Muscle of leg (tissue), 16 donors: ENCODE results near the gene SALL1. TPM values are rescaled to one million over a fixed set of nuclear protein-coding genes. Genes with fewer than 3 reads are reported as not detected.

Experiments
- DNase-seq: peaks from one replicate; pipeline ENCODE4 v3.0.0; 2013
- H3K27ac ChIP-seq: one replicate; pipeline ENCODE4 v1.5.1; 2013; ENCODE audit warnings: mild to moderate bottlenecking, low read length, control low read depth
- H3K27me3 ChIP-seq: one replicate; pipeline ENCODE4 v1.6.1; 2013; ENCODE audit warnings: low read length; ENCODE audit not compliant: control insufficient read depth, insufficient read depth
- H3K36me3 ChIP-seq: one replicate; pipeline ENCODE4 v1.6.1; 2013; ENCODE audit warnings: low read length; ENCODE audit not compliant: control insufficient read depth, insufficient read depth
- H3K4me1 ChIP-seq: one replicate; pipeline ENCODE4 v1.6.1; 2013; ENCODE audit warnings: low read length; ENCODE audit not compliant: control insufficient read depth, insufficient read depth
- H3K4me3 ChIP-seq: one replicate; pipeline ENCODE4 v1.5.1; 2013; ENCODE audit warnings: low read length, control low read depth
- H3K9me3 ChIP-seq: replicated peaks from 2 replicates; pipeline ENCODE4 v1.6.1; 2013; ENCODE audit warnings: low read depth, low read length; ENCODE audit not compliant: control insufficient read depth
- WGBS: methylation state at CpG from one replicate; pipeline ENCODE4 v1.1.5; 2013; ENCODE audit warnings: missing lambda C conversion rate; ENCODE audit not compliant: insufficient coverage; 5-methylcytosine and 5-hydroxymethylcytosine counted together
- long read RNA-seq, 11 donors: transcript quantifications; one replicate each; lab custom pipeline, GENCODE V29; 2026
- polyA plus RNA-seq, 8 donors: library from polyadenylated mRNA; unstranded; fragments of 120-200 nt; gene quantifications; one replicate each; pipeline versions ENCODE4 v1.2.1 to v1.2.3, GENCODE V29; 2013; ENCODE audit warnings: inconsistent platforms in 1 of 8, low replicate concordance in 1 of 8; ENCODE audit not compliant: insufficient read length in 8 of 8, insufficient read depth in 1 of 8
- total RNA-seq: library from RNA; stranded (reverse); fragments of 120-200 nt; gene quantifications from one replicate; pipeline ENCODE4 v1.2.4, GENCODE V29; 2013

SALL1 gene
- under 0.01 TPM for total RNA-seq
- under 1 TPM; 0.09 to 0.26 (median 0.14) TPM for polyA plus RNA-seq
- long read RNA-seq, donor 1: 0 reads
- long read RNA-seq, donor 2: 0 reads
- long read RNA-seq, donor 3: 0 reads
- long read RNA-seq, donor 4: 0 reads
- long read RNA-seq, donor 5: 0 reads
- long read RNA-seq, donor 6: 0 reads
- long read RNA-seq, donor 7: 0 reads
- long read RNA-seq, donor 8: 0 reads
- long read RNA-seq, donor 9: 0 reads
- long read RNA-seq, donor 10: 0 reads
- long read RNA-seq, donor 11: 0 reads

- peak within 1 kb of the TSS; percentile 39 for H3K4me3 ChIP-seq
- under 1% methylated on average over 24 of the region's 38 CpGs for WGBS
- peaks cover 76% of the 10 kb centered on the region for H3K27me3 ChIP-seq
- no peak for DNase-seq
- no peak within 1 kb of the TSS for H3K27ac ChIP-seq
- H3K9me3 ChIP-seq: no peaks in the 10 kb centered on the region
- peaks cover 30% of the 10 kb centered on the region for H3K4me1 ChIP-seq
- H3K36me3 ChIP-seq: no peaks in the 10 kb centered on the region
Observed at GRCh38 chr16:51150888-51151320, at the start of gene SALL1. Gene SALL1 (minus strand): TSS chr16:51151270. CDS start chr16:51151241, 29 bp downstream.

GRCh38 chr16:51200793-51201192 is 49.7 kb upstream of the SALL1 start:
- no CpG with 5 or more reads among the region's 2 CpGs for WGBS
- no peak overlapping the region for H3K27ac ChIP-seq
- H3K36me3 ChIP-seq: no peaks in the 10 kb centered on the region
- H3K4me3 ChIP-seq: no peak overlapping the region
- no peak for DNase-seq
- peaks cover 4% of the 10 kb centered on the region for H3K9me3 ChIP-seq
- no peaks in the 10 kb centered on the region for H3K27me3 ChIP-seq
- H3K4me1 ChIP-seq: no peaks in the 10 kb centered on the region

- Histone ChIP-seq H3K4me1 (no peaks in the 10 kb centered on the region), H3K27me3 (no peaks in the 10 kb centered on the region), H3K27ac (no peak overlapping the region), H3K9me3 (peaks cover 4% of the 10 kb centered on the region), H3K4me3 (no peak overlapping the region), H3K36me3 (no peaks in the 10 kb centered on the region)
- no peak for DNase-seq
- 78% methylated on average over 4 of the region's 8 CpGs for WGBS
Observed at GRCh38 chr16:51197953-51198748, 47.1 kb upstream of the SALL1 start.

- WGBS: 100% methylated on average over 1 of the region's 3 CpGs
- no peaks in the 10 kb centered on the region for H3K9me3 ChIP-seq
- H3K27me3 ChIP-seq: no peaks in the 10 kb centered on the region
- H3K4me3 ChIP-seq: no peak overlapping the region
- no peaks in the 10 kb centered on the region for H3K4me1 ChIP-seq
- no peak overlapping the region for H3K27ac ChIP-seq
- H3K36me3 ChIP-seq: no peaks in the 10 kb centered on the region
- DNase-seq: no peak
Observed at GRCh38 chr16:51193879-51194278, 42.8 kb upstream of the SALL1 start.

DNA sequence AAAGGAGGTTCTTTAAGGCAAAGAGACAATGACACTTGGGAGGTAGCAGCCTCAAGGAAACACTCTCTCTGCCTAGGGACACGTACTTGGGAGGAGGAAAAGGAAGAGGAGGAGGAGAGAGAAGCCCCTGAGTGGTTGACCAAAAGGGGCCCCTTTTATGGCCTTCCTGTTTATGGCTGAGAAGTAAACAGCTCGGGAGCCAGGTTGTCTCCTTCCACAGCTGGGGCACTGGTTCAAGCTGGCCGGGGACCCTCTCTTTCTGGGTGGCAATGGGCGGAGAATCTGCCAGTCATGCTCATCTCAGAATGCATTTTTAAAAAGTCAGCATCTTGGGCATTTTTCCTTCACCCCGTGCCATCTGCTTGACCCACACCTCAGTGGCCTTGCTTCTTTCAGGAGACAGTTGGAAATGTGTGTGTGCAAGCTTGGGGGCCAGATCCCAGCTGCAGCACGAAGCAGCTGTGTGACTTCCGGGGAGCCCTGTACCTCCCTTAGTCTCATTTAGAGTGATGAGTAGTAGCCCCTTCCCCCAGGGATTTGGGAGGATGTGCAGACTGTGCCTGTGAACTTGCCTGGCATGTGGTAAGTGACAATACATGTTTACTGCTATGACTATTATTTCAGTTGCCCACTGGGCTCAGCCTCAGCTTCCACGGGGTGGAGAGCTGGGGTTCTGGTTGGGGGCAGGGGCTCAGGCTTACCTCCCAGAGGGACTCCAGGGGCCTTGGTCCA is 33.8 kb upstream of the SALL1 start:
- no peaks in the 10 kb centered on the region for H3K4me1 ChIP-seq
- DNase-seq: no peak
- no peak overlapping the region for H3K4me3 ChIP-seq
- 17% methylated on average over 5 of the region's 8 CpGs for WGBS
- no peaks in the 10 kb centered on the region for H3K36me3 ChIP-seq
- no peaks in the 10 kb centered on the region for H3K9me3 ChIP-seq
- H3K27ac ChIP-seq: no peak overlapping the region
- H3K27me3 ChIP-seq: peaks cover 9% of the 10 kb centered on the region

DNA sequence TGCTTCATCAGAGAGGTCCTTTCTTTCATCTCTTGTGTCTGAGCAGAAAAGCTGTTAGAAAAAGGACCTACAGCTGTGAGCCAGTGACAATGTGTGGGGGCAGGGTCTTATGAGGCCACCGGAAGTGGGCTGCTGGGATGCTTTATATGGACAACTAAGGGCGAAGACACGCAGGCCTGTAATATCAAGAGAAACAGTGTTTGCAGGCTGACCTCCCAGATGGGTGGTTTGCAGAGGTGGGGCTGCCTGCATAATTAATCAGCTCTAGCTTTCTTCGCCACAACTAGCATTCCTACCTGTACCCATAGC is 30.4 kb upstream of the SALL1 start:
- 25% methylated on average over 3 of the region's 4 CpGs for WGBS
- H3K9me3 ChIP-seq: no peaks in the 10 kb centered on the region
- H3K27me3 ChIP-seq: peaks cover 6% of the 10 kb centered on the region
- no peaks in the 10 kb centered on the region for H3K36me3 ChIP-seq
- H3K27ac ChIP-seq: no peak overlapping the region
- H3K4me3 ChIP-seq: no peak overlapping the region
- H3K4me1 ChIP-seq: no peaks in the 10 kb centered on the region
- DNase-seq: no peak

DNA sequence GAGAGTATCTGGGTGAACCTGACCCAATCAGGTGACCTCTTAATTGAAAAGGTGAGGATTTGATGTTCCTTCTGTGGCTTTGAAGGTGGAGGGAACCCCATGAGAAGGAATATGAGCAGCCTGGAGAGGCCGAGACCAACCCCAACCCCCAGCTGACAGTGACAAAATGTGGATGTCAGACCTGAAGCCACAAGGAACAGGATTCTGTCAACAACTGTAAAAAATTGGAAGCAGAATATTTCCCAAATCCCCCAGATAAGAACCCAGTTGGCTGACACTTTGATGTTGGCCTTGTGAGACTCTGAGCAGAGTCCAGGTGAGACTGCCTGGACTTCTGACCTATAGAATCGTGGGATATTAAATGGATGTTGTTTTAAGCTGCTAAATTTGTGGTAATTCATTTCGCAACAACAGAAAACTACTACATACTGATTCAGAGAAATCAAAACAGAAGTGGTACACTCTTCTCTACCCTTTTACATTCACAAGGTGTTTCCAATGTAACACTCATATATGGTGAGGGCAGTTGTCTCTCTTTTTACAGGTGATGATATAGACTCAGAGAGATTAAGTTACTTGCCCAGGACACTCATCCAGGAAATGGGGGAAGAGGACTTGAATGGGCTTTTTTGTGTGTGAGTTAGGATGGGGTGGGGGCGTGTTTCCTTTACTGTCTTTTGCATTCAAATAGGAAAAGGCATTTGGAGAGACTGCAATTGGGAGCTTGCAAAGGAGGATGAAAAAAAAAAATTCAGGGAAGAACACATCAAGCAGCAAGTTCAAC is 29.8 kb upstream of the SALL1 start:
- no peak overlapping the region for H3K27ac ChIP-seq
- no peak for DNase-seq
- WGBS: no CpG with 5 or more reads among the region's 4 CpGs
- H3K36me3 ChIP-seq: no peaks in the 10 kb centered on the region
- no peak overlapping the region for H3K4me3 ChIP-seq
- H3K4me1 ChIP-seq: no peaks in the 10 kb centered on the region
- H3K27me3 ChIP-seq: peaks cover 6% of the 10 kb centered on the region
- no peaks in the 10 kb centered on the region for H3K9me3 ChIP-seq

- no CpG with 5 or more reads among the region's 3 CpGs for WGBS
- Histone ChIP-seq H3K4me3 (no peak overlapping the region), H3K4me1 (no peaks in the 10 kb centered on the region), H3K36me3 (no peaks in the 10 kb centered on the region), H3K27me3 (no peaks in the 10 kb centered on the region), H3K27ac (no peak overlapping the region), H3K9me3 (no peaks in the 10 kb centered on the region)
- no peak for DNase-seq
Observed at GRCh38 chr16:51175081-51175480, 24.0 kb upstream of the SALL1 start.

- WGBS: 76% methylated on average over 4 of the region's 5 CpGs
- Histone ChIP-seq H3K27ac (no peak overlapping the region), H3K9me3 (no peaks in the 10 kb centered on the region)
Observed at GRCh38 chr16:51172368-51172767, 21.3 kb upstream of the SALL1 start.

More at GRCh38 chr16:51172368-51172767, 21.3 kb upstream of the SALL1 start:
- no peak for DNase-seq
- no peaks in the 10 kb centered on the region for H3K4me1 ChIP-seq
- no peaks in the 10 kb centered on the region for H3K36me3 ChIP-seq
- peaks cover 2% of the 10 kb centered on the region for H3K27me3 ChIP-seq
- no peak overlapping the region for H3K4me3 ChIP-seq
